HG03558 (cell line): ENCODE results near the gene KIF6.

Source experiments
- ATAC-seq: cut with Tn5 transposase; IDR thresholded peaks from one replicate; pipeline ENCODE4 v1.9.1; 2021; ENCODE audit warnings: moderate number of reproducible peaks; ENCODE audit not compliant: unreplicated experiment; ENCODE audit errors: extremely low read depth

KIF6 gene

GRCh38 chr6:39280247-39280731, 444.9 kb downstream of the KIF6 start:
- no peak for ATAC-seq
